GM12891 (cell line): ENCODE measurements around the gene KRTAP5-3.

Source experiments
- PAX5 ChIP-seq: IDR thresholded peaks from 2 replicates; pipeline ENCODE4 v1.6.1; 2011; ENCODE audit warnings: low read length, moderate library complexity, mild to moderate bottlenecking; ENCODE audit not compliant: insufficient read depth, severe bottlenecking
- POLR2A ChIP-seq: IDR thresholded peaks from 2 replicates; pipeline ENCODE4 v1.6.1; 2011; ENCODE audit warnings: low read depth, low read length, control low read depth
- POLR2AphosphoS5 ChIP-seq: IDR thresholded peaks from 2 replicates; pipeline ENCODE4 v1.6.1; 2011; ENCODE audit warnings: low read depth, low read length, control low read depth
- POU2F2 ChIP-seq: IDR thresholded peaks from 2 replicates; pipeline ENCODE4 v1.6.1; 2011; ENCODE audit warnings: low read depth, mild to moderate bottlenecking, control low read depth, low read length, moderate library complexity
- SPI1 ChIP-seq: IDR thresholded peaks from 2 replicates; pipeline ENCODE4 v1.6.1; 2011; ENCODE audit warnings: low read depth, low read length, control low read depth
- TAF1 ChIP-seq: IDR thresholded peaks from 2 replicates; pipeline ENCODE4 v1.6.1; 2011; ENCODE audit warnings: low read depth, low read length, control low read depth

DNA sequence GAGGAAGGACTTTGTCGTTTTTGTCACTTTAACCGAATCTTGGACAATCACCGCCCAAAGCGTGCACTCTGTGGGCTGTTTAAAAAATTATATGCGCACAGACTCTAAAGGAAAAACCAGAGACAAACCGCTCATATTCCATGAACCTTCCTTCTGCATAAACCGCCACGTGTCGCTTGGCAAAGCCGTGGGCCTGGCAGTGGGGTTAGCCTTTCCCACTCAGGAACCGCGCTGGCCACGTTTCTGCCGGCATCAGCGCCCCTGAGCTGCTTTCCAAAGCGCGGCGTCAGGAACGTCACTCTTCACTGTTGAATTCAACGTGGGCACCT, 44.1 kb upstream of the KRTAP5-3 start:
- TF ChIP-seq POLR2A (no peak), POLR2AphosphoS5 (no peak), TAF1 (no peak), POU2F2 (no peak), SPI1 (no peak), PAX5 (no peak)
